LHCN-M2 (cell line): ENCODE data around the gene GTF2B. TPM values are rescaled to one million over a fixed set of nuclear protein-coding genes. Genes with fewer than 3 reads are reported as not detected.

Source experiments
- total RNA-seq: library from RNA; depleted of rRNA; stranded (reverse); fragments of >200 nt; gene quantifications from 2 replicates; pipeline ENCODE4 v1.2.3, GENCODE V29; 2014; rRNA removed

Gene GTF2B
- total RNA-seq, 1 experiment from 2014 or later: 36.1 TPM

Other genes with a start within 250 kb of the GTF2B start
- 28.8 and 32.5 TPM in 2 replicates for gene PKN2, start 207.3 kb downstream of the GTF2B start, total RNA-seq
- gene KYAT3, start 101.1 kb upstream of the GTF2B start, total RNA-seq: 24.1 and 29.4 TPM in 2 replicates
- gene RBMXL1, start 101.1 kb upstream of the GTF2B start, total RNA-seq: 6.4 and 7.7 TPM in 2 replicates
- gene GBP3, start 131.3 kb upstream of the GTF2B start, total RNA-seq: 67.6 and 72.9 TPM in 2 replicates
- 34.9 and 37.7 TPM in 2 replicates for gene GBP1, start 173.6 kb upstream of the GTF2B start, total RNA-seq
- gene GBP2, start 234.5 kb upstream of the GTF2B start, total RNA-seq: 28.7 and 35.3 TPM in 2 replicates